Activated CD4-positive, alpha-beta T cell treated with anti-CD3 and anti-CD28 coated beads for 36 hours (primary cell): ENCODE data around the gene BCAR1. TPM values are rescaled to one million over a fixed set of nuclear protein-coding genes. Genes with fewer than 3 reads are reported as not detected.

ENCODE experiments used
- ATAC-seq: fragments of 200-7000 bp; cut with Tn5 transposase; one replicate; pipeline ENCODE4 v1.10.0; 2021; ENCODE audit warnings: mild to moderate bottlenecking, moderate library complexity
- CTCF ChIA-PET: fragments of 350-600 bp; sonication (Branson Sonifier 250); formaldehyde crosslinking; loops from one replicate; lab custom pipeline; 2021; ENCODE audit warnings: antibody characterized with exemption; lab: Charles Lee
- POLR2A ChIA-PET: fragments of 350-600 bp; sonication (Branson Sonifier 250); formaldehyde crosslinking; loops from one replicate; lab custom pipeline; 2021; ENCODE audit warnings: antibody characterized with exemption, inconsistent platforms; lab: Charles Lee
- DNase-seq: peaks from one replicate; pipeline ENCODE4 v3.0.0-alpha.2; 2020
- H3K27ac Mint-ChIP-seq: one replicate; pipeline ENCODE4 v1.8.0; 2021; ENCODE audit warnings: mixed read lengths
- H3K27me3 Mint-ChIP-seq: one replicate; pipeline ENCODE4 v1.8.0; 2021; ENCODE audit warnings: mixed read lengths
- H3K36me3 Mint-ChIP-seq: one replicate; pipeline ENCODE4 v1.8.0; 2021; ENCODE audit warnings: low read depth, mixed read lengths
- H3K4me1 Mint-ChIP-seq: one replicate; pipeline ENCODE4 v1.8.0; 2021; ENCODE audit warnings: mixed read lengths
- H3K4me3 Mint-ChIP-seq: one replicate; pipeline ENCODE4 v1.8.0; 2021; ENCODE audit warnings: mild to moderate bottlenecking, moderate library complexity, mixed read lengths
- H3K9me3 Mint-ChIP-seq: one replicate; pipeline ENCODE4 v1.8.0; 2021; ENCODE audit warnings: low read depth, mixed read lengths
- intact Hi-C, 2 experiments: fragments of 100-400 bp; cut with DNase I in 1 of 2; cut with micrococcal nuclease in 1 of 2; formaldehyde crosslinking; loops; one replicate each; pipeline versions ENCODE4 v1.14.2 to v1.15.1; 2022 to 2024; cut with DNase I, micrococcal nuclease
- total RNA-seq, 2 experiments: library from RNA; stranded (reverse); gene quantifications; one replicate each; pipeline ENCODE4 v1.2.3, GENCODE V29; 2021

Gene BCAR1
- total RNA-seq, 2 experiments from 2014 or later, result 0.98 to 1.7 TPM

DNA sequence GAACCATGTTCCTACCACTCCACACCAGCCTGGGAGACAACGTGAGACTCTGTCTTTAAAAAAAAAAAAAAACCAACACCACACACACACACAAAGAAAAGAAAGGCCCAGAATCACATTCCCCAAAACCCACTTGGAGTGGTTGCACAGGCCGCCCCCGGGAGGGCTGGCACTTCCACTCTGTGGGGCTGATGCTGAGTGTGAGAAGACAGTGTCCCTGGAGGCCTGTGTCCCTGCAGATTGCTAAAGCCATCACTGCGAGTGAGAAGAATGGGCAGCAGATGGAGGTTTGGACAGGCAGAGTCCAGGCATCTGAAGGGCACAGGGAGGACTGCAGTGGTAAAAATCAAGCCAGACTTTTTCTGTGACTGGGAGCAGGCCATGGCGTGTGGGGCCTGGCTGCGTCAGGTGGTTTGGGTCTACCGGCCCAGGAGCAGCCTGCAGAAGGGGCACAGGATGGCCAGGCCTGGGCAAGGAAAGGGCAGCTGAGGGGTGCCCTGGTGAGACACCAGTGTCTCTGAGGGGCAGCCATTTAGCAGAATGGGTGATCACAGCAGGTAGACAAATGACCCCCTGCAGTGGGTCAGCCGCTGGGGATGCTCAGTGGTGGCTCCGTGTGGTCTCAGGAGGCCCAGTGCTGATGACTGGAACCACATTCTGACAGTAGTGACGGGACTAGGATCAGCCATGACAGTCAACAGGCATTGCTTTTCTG lies 57.5 kb downstream of the BCAR1 start:
- POLR2A ChIA-PET, result no interaction called here
- intact Hi-C loops, result no loop called here

DNA sequence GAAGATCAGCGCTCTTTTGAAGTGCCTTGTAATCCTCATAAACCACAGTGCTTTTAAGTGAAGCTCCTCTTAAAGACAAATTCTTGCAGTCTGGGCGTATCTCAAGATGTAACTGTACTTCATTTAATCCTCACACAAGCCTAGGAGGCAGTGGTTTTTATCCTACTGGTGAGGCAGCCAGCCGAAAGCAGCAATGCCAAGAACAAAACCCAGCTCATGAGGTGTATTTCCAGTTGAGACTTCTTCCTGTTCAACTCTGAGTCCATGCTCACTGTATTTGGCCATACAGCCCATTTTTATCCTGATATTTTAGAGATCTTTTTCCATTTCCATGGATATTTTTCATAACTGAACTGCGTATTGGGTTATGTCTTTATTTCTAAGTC lies 58.2 kb downstream of the BCAR1 start:
- ATAC-seq (no peak), DNase-seq (no peak)
- POLR2A ChIA-PET, result no interaction called here
- Mint-ChIP-seq H3K9me3 (no peaks in the 10 kb centered on the region), H3K4me1 (no peaks in the 10 kb centered on the region), H3K27ac (no peak overlapping the region), H3K36me3 (no peaks in the 10 kb centered on the region), H3K4me3 (no peak overlapping the region), H3K27me3 (peaks cover 9% of the 10 kb centered on the region)
- intact Hi-C loops, result no loop called here
- CTCF ChIA-PET, result no interaction called here

More for the DNA sequence above, 57.5 kb downstream of the BCAR1 start:
- ATAC-seq (no peak), DNase-seq (no peak)
- Mint-ChIP-seq H3K27me3 (peaks cover 10% of the 10 kb centered on the region), H3K9me3 (no peaks in the 10 kb centered on the region), H3K4me3 (no peak overlapping the region), H3K36me3 (no peaks in the 10 kb centered on the region), H3K27ac (no peak overlapping the region), H3K4me1 (no peaks in the 10 kb centered on the region)
- CTCF ChIA-PET, result no interaction called here

DNA sequence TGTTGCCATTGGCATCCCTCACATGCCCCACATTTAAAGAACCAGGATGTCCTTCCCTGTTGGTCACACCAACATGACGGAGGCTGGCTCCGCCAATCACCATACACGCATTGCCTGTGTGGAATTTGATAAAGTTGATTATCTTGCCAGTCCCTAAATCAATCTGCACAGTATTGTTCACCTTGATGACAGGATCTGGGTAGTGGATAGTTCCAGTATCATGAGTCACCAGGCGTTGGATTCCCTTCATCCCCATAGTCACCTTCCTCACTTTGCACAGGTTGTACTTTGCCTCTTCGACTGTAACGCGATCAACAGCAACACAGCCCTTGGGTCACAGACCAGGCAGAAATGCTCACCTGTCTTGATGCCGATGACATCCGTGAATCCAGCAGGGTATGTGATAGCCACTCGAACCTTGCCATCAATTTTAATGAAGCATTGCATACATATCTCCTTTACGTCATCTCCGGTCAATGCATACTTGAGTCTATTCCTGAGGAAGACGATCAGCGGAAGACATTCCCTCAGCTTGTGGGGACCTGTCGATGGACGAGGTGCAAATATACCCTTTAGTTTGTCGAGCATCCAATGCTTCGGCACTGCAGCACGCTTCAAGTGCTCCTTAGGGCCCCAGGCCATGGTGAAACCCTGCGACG lies 58.7 kb downstream of the BCAR1 start:
- ChIA-PET POLR2A (no interaction called here), CTCF (interaction anchor here (0.6 to 1.0 kb wide), 2 partner anchors 81 to 190 kb away, joined by 3 read pairs; no protein-coding TSS in a partner anchor)

DNA sequence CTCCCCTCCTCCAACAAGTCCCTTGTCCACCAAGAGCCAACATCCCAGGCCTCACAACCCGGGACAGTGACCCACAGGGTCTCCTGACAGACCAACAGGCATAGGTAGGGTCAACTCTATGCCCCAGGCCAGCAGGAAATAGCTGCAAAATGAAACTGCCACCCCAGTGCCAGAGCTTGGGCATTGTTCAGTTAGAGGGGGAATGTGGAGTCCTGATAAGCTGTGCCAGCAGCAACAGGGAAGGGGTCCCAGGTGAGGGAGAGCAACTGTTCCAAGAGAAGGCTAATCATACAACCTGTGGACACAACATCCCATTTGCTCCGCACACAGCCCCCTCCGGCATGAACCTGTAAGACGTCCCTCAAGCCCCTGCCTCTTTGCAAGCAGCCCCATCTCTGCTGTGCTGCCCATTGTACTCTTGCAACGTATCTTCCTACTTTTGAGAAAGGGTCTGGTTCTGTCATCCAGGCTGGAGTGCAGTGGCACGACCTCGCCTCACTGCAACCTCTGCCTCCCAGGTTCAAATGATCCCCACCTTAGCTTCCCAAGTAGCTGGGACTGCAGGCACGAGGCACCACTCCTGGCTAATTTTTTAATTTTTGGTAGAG lies 61.7 kb downstream of the BCAR1 start:
- POLR2A ChIA-PET, result no interaction called here
- Mint-ChIP-seq H3K4me3 (no peak overlapping the region), H3K4me1 (no peaks in the 10 kb centered on the region), H3K9me3 (no peaks in the 10 kb centered on the region), H3K27ac (no peak overlapping the region), H3K36me3 (no peaks in the 10 kb centered on the region), H3K27me3 (peaks cover 2% of the 10 kb centered on the region)
- intact Hi-C loops, result no loop called here
- no peak for ATAC-seq
- no peak for DNase-seq
- CTCF ChIA-PET, result interaction anchor here (0.8 to 3.5 kb wide), 2 partner anchors 10 to 592 kb away, joined by 3 to 16 read pairs; no protein-coding TSS in a partner anchor

More for the DNA sequence above, 58.7 kb downstream of the BCAR1 start:
- Mint-ChIP-seq H3K4me1 (no peaks in the 10 kb centered on the region), H3K36me3 (no peaks in the 10 kb centered on the region), H3K27ac (no peak overlapping the region), H3K9me3 (no peaks in the 10 kb centered on the region), H3K4me3 (no peak overlapping the region), H3K27me3 (peaks cover 4% of the 10 kb centered on the region)
- DNase-seq (no peak), ATAC-seq (no peak)
- intact Hi-C loops, result no loop called here

DNA sequence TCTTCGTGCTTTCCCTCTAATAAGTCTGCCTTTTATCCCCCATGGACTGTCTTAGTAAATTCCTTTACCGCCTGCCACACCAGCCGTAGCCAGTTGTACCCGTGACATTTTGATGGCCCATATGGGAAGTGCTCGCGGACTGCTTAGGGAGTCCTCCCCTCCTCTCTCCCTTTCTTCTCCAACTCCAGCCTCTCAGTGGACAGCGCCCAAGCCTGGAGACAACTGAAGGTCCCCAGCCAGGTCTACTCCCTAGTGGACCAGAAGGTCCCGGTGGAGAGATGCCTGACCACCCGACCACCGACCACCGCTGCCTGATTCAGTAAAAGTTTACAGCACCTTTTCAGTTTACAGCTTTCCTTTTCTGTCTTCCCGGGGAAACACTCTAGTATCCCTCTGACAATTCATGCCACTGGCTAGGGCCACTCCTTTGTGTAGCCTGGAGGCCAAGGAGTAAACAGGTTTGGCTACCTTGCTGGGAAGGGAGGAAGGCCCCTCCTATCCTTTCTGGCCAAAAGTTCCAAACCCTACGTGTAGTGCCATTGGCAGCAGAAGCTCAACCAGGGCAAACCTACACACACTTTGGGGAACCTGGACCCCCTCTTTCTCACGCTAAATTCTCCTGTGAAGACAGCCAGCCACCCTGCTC lies 62.5 kb downstream of the BCAR1 start:
- ChIA-PET POLR2A (no interaction called here), CTCF (interaction anchor here (3.5 kb wide), 1 partner anchor 10 kb away, joined by 16 read pairs; no protein-coding TSS in a partner anchor)
- H3K27me3 Mint-ChIP-seq, result peaks cover 2% of the 10 kb centered on the region
- H3K36me3 Mint-ChIP-seq, result no peaks in the 10 kb centered on the region
- no peaks in the 10 kb centered on the region for H3K9me3 Mint-ChIP-seq
- no peak overlapping the region for H3K27ac Mint-ChIP-seq
- ATAC-seq (no peak), DNase-seq (no peak)
- H3K4me1 Mint-ChIP-seq, result no peaks in the 10 kb centered on the region
- intact Hi-C loops, result no loop called here
- no peak overlapping the region for H3K4me3 Mint-ChIP-seq

DNA sequence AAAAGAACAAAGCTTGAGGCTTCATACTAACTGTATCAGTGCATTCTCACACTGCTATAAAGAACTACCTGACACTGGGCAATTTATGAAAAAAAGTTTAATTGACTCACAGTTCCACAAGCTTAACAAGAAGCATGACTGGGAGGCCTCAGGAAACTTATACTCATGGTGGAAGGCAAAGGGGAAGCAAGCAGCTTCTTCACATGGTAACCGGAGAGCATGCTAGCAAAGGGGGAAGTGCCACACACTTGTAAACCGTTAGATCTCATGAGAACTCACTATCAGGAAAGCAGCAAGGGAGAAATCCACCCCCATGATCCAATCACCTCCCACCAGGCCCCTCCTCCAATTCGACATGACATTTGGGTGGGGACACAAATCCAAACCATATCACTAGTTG lies 69.8 kb downstream of the BCAR1 start:
- intact Hi-C loops, result no loop called here
- Mint-ChIP-seq H3K4me3 (no peak overlapping the region), H3K27ac (no peak overlapping the region), H3K27me3 (no peaks in the 10 kb centered on the region), H3K36me3 (peaks cover 3% of the 10 kb centered on the region), H3K9me3 (peaks cover 11% of the 10 kb centered on the region), H3K4me1 (no peaks in the 10 kb centered on the region)
- ChIA-PET POLR2A (no interaction called here), CTCF (no interaction called here)
- ATAC-seq (no peak), DNase-seq (no peak)

DNA sequence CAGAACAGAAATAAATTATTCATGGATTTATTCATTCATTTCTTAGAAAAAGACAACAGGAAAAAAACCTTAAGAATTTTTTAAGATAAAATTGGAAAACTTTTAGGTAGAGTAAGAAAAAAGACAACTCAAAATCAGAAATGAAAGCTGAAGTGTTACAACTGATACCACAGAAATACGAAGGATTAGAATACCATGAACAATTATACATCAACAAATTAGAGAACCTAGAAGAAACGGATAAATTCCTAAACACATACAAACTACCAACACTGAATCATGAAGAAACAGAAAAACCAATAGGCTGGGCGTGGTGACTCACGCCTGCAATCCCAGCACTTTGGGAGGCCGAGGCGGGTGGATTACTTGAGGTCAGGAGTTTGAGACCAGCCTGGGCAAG lies 72.2 kb downstream of the BCAR1 start:
- intact Hi-C loops, result no loop called here
- Mint-ChIP-seq H3K4me1 (no peaks in the 10 kb centered on the region), H3K4me3 (no peak overlapping the region), H3K27ac (no peak overlapping the region), H3K36me3 (peaks cover 4% of the 10 kb centered on the region), H3K27me3 (no peaks in the 10 kb centered on the region), H3K9me3 (peaks cover 24% of the 10 kb centered on the region)
- ChIA-PET POLR2A (no interaction called here), CTCF (no interaction called here)
- no peak for DNase-seq
- ATAC-seq, result no peak

Other genes starting within 250 kb of the BCAR1 start
- under 1 TPM in 1 of 2 experiments, not detected in 1; 0.21 TPM for gene LDHD, start 134.8 kb downstream of the BCAR1 start, total RNA-seq
- 10 to 100 TPM; 14.8 to 17.3 TPM for gene ZFP1, start 103.1 kb downstream of the BCAR1 start, total RNA-seq
- not detected for gene CTRB2, start 44.5 kb downstream of the BCAR1 start, total RNA-seq
- not detected for gene CTRB1, start 32.6 kb downstream of the BCAR1 start, total RNA-seq
- gene CFDP1, start 181.9 kb upstream of the BCAR1 start, total RNA-seq, result 10 to 100 TPM; 44.0 to 48.2 TPM
- 10 to 100 TPM; 22.0 to 30.5 TPM for gene TMEM170A, start 213.1 kb upstream of the BCAR1 start, total RNA-seq
- not detected for gene CHST6, start 243.8 kb upstream of the BCAR1 start, total RNA-seq